NCI-H2029 treated with DMSO at 0.1 percent for 48 hours (cell line): Measurements from ENCODE around the gene USP17L19.
"Not testable (repeated sequence)": the region's sequence is repeated elsewhere in the genome, so short reads cannot be mapped to it uniquely, and the experiment has no call there.

Experiments
- DNase-seq: peaks from one replicate; lab custom pipeline; 2025; lab: John Stamatoyannopoulos, UW

The USP17L19 gene

DNA sequence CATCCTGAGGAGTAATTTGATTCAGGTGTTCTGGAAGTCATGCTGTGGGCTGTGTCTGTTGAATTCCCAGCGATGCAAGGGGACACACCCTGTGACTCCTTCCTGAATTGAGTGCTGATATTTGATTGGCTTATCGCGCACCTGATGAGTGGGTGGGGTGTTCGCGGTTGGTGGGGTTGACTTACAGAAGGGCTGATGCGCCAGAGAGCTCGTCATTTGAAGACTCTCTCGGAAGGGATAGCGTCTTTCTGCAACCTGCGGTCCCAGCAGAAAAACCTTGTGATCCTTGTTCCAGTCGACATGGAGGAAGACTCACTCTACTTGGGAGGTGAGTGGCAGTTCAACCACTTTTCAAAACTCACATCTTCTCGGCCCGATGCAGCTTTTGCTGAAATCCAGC, at the start of gene USP17L19:
Gene USP17L19 (plus strand): TSS at position 301 of the 400 bp plus-strand sequence. CDS start 0 bp downstream, at position 301.
- DNase-seq, result not testable (repeated sequence)

DNA sequence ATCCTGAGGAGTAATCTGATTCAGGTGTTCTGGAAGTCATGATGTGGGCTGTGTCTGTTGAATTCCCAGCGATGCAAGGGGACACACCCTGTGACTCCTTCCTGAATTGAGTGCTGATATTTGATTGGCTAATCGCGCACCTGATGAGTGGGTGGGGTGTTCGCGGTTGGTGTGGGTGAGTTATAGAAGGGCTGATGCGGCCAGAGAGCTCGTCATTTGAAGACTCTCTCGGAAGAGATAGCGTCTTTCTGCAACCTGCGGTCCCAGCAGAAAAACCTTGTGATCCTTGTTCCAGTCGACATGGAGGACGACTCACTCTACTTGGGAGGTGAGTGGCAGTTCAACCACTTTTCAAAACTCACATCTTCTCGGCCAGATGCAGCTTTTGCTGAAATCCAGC, 42.8 kb upstream of the USP17L19 start, which contains the start of gene USP17L10:
Gene USP17L10 (plus strand): TSS at position 301 of the 400 bp plus-strand sequence. CDS start 0 bp downstream, at position 301.
- DNase-seq, result not testable (repeated sequence)

- not testable (repeated sequence) for DNase-seq
Measured at GRCh38 chr4:9214701-9215100, 38.5 kb upstream of the USP17L19 start.

DNA sequence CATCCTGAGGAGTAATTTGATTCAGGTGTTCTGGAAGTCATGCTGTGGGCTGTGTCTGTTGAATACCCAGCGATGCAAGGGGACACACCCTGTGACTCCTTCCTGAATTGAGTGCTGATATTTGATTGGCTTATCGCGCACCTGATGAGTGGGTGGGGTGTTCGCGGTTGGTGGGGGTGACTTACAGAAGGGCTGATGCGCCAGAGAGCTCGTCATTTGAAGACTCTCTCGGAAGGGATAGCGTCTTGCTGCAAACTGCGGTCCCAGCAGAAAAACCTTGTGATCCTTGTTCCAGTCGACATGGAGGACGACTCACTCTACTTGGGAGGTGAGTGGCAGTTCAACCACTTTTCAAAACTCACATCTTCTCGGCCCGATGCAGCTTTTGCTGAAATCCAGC, 38.1 kb upstream of the USP17L19 start, which contains the start of gene USP17L11:
Gene USP17L11 (plus strand): TSS at position 301 of the 400 bp plus-strand sequence. CDS start 0 bp downstream, at position 301.
- DNase-seq, result not testable (repeated sequence)

DNA sequence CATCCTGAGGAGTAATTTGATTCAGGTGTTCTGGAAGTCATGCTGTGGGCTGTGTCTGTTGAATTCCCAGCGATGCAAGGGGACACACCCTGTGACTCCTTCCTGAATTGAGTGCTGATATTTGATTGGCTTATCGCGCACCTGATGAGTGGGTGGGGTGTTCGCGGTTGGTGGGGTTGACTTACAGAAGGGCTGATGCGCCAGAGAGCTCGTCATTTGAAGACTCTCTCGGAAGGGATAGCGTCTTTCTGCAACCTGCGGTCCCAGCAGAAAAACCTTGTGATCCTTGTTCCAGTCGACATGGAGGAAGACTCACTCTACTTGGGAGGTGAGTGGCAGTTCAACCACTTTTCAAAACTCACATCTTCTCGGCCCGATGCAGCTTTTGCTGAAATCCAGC, 33.3 kb upstream of the USP17L19 start, which contains the start of gene USP17L12:
Gene USP17L12 (plus strand): TSS at position 301 of the 400 bp plus-strand sequence. CDS start 0 bp downstream, at position 301.
- DNase-seq, result not testable (repeated sequence)

GRCh38 chr4:9224596-9224995, 28.6 kb upstream of the USP17L19 start, which contains the start of gene USP17L13:
TSS of gene USP17L13 (plus strand) at chr4:9224896. CDS start at chr4:9224896, 0 bp downstream.
- not testable (repeated sequence) for DNase-seq

DNA sequence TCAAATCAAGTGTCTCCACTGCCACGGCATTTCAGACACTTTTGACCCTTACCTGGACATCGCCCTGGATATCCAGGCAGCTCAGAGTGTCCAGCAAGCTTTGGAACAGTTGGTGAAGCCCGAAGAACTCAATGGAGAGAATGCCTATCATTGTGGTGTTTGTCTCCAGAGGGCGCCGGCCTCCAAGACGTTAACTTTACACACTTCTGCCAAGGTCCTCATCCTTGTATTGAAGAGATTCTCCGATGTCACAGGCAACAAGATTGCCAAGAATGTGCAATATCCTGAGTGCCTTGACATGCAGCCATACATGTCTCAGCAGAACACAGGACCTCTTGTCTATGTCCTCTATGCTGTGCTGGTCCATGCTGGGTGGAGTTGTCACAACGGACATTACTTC, 22.9 kb upstream of the USP17L19 start:
- not testable (repeated sequence) for DNase-seq

- not testable (repeated sequence) for DNase-seq
Measured at GRCh38 chr4:9234085-9234484, 19.1 kb upstream of the USP17L19 start, which contains the start of gene USP17L15. TSS of gene USP17L15 (plus strand) at chr4:9234385. CDS start at chr4:9234385, 0 bp downstream.

GRCh38 chr4:9238461-9238860, 14.7 kb upstream of the USP17L19 start:
- not testable (repeated sequence) for DNase-seq

DNA sequence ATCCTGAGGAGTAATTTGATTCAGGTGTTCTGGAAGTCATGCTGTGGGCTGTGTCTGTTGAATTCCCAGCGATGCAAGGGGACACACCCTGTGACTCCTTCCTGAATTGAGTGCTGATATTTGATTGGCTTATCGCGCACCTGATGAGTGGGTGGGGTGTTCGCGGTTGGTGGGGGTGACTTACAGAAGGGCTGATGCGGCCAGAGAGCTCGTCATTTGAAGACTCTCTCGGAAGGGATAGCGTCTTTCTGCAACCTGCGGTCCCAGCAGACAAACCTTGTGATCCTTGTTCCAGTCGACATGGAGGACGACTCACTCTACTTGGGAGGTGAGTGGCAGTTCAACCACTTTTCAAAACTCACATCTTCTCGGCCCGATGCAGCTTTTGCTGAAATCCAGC, 9.6 kb upstream of the USP17L19 start, which contains the start of gene USP17L17:
Gene USP17L17 (plus strand): TSS at position 301 of the 400 bp plus-strand sequence. CDS start 0 bp downstream, at position 301.
- not testable (repeated sequence) for DNase-seq

GRCh38 chr4:9247953-9248680, 5.1 kb upstream of the USP17L19 start, which contains the start of gene USP17L18:
TSS of gene USP17L18 (plus strand) at chr4:9248630. CDS start at chr4:9248630, 0 bp downstream.
- not testable (repeated sequence) for DNase-seq

DNA sequence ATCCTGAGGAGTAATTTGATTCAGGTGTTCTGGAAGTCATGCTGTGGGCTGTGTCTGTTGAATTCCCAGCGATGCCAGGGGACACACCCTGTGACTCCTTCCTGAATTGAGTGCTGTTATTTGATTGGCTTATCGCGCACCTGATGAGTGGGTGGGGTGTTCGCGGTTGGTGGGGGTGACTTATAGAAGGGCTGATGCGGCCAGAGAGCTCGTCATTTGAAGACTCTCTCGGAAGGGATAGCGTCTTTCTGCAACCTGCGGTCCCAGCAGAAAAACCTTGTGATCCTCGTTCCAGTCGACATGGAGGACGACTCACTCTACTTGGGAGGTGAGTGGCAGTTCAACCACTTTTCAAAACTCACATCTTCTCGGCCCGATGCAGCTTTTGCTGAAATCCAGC, 4.6 kb downstream of the USP17L19 start, which contains the start of gene USP17L20:
Gene USP17L20 (plus strand): TSS at position 301 of the 400 bp plus-strand sequence. CDS start 0 bp downstream, at position 301.
- not testable (repeated sequence) for DNase-seq

DNA sequence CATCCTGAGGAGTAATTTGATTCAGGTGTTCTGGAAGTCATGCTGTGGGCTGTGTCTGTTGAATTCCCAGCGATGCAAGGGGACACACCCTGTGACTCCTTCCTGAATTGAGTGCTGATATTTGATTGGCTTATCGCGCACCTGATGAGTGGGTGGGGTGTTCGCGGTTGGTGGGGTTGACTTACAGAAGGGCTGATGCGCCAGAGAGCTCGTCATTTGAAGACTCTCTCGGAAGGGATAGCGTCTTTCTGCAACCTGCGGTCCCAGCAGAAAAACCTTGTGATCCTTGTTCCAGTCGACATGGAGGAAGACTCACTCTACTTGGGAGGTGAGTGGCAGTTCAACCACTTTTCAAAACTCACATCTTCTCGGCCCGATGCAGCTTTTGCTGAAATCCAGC, 9.4 kb downstream of the USP17L19 start, which contains the start of gene USP17L21:
Gene USP17L21 (plus strand): TSS at position 301 of the 400 bp plus-strand sequence. CDS start 0 bp downstream, at position 301.
- not testable (repeated sequence) for DNase-seq

DNA sequence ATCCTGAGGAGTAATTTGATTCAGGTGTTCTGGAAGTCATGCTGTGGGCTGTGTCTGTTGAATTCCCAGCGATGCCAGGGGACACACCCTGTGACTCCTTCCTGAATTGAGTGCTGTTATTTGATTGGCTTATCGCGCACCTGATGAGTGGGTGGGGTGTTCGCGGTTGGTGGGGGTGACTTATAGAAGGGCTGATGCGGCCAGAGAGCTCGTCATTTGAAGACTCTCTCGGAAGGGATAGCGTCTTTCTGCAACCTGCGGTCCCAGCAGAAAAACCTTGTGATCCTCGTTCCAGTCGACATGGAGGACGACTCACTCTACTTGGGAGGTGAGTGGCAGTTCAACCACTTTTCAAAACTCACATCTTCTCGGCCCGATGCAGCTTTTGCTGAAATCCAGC, 14.1 kb downstream of the USP17L19 start, which contains the start of gene USP17L22:
Gene USP17L22 (plus strand): TSS at position 301 of the 400 bp plus-strand sequence. CDS start 0 bp downstream, at position 301.
- DNase-seq, result not testable (repeated sequence)

GRCh38 chr4:9271719-9272118, 18.5 kb downstream of the USP17L19 start:
- not testable (repeated sequence) for DNase-seq
